ENCODE measurements around the gene KCNH2. TPM values are rescaled to one million over a fixed set of nuclear protein-coding genes. Genes with fewer than 3 reads are reported as not detected.

KCNH2 gene
- total RNA-seq, 4 donors from 2014 or later, result 0.19 to 2.5 (median 0.72) TPM

DNA sequence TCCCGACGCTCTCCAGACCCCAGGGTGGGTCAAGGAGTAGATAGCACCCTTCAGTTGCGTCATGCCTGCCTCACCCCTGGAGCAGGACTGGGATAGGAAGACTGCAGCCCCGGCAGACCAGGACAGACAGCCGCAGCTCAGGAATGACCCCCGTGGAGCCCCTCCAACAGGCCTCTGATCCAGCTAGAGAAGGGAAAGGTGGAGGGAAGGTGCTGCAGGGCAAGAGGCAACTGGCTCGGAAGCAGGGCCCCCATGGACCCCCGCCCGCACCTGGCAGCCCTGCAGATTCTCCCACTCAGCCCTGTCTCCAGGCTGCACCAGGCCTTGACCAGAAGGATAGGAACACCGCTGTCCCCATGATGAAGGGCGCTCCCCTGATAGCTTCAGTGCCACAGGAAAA lies 7.7 kb downstream of the KCNH2 start:
- 65 to 67% methylated on average over 1 to 5 of the region's 11 CpGs for WGBS, 2 donors
- H3K27ac ChIP-seq, result no peak overlapping the region
- peaks cover 9 to 51% (median 16%) of the 10 kb centered on the region in 3 donors for H3K4me1 ChIP-seq
- intact Hi-C loops (cut with DNase I), result no loop called here
- H3K9me3 ChIP-seq, result no peaks in the 10 kb centered on the region
- H3K4me3 ChIP-seq, result no peak overlapping the region
- TF ChIP-seq CTCF (IDR thresholded peaks at IDR 0.05) (no peak), POLR2A (IDR thresholded peaks at IDR 0.05) (no peak)
- no peaks in the 10 kb centered on the region for H3K36me3 ChIP-seq
- no peak for DNase-seq
- peaks cover 0 to 79% (median 0%) of the 10 kb centered on the region in 4 donors for H3K27me3 ChIP-seq

GRCh38 chr7:150969475-150969874 lies 8.6 kb downstream of the KCNH2 start:
- Histone ChIP-seq H3K9me3 (no peaks in the 10 kb centered on the region), H3K27me3 (peaks cover 0 to 79% (median 0%) of the 10 kb centered on the region in 4 donors), H3K4me1 (peaks cover 5 to 51% (median 6%) of the 10 kb centered on the region in 3 donors), H3K36me3 (no peaks in the 10 kb centered on the region), H3K27ac (no peak overlapping the region), H3K4me3 (no peak overlapping the region)
- no peak for DNase-seq
- intact Hi-C loops (cut with DNase I), result no loop called here
- WGBS, 2 donors, result 17 to 70% methylated on average over 1 to 4 of the region's 7 CpGs
- TF ChIP-seq POLR2A (IDR thresholded peaks at IDR 0.05) (no peak), CTCF (IDR thresholded peaks at IDR 0.05) (no peak)

GRCh38 chr7:150968734-150969372 lies 9.3 kb downstream of the KCNH2 start:
- Histone ChIP-seq H3K27ac (no peak overlapping the region), H3K27me3 (peaks cover 0 to 79% (median 0%) of the 10 kb centered on the region in 4 donors), H3K4me1 (peaks cover 0 to 48% (median 1%) of the 10 kb centered on the region in 3 donors), H3K4me3 (no peak overlapping the region), H3K9me3 (no peaks in the 10 kb centered on the region), H3K36me3 (no peaks in the 10 kb centered on the region)
- 43 to 48% methylated on average over 9 to 15 of the region's 16 CpGs for WGBS, 2 donors
- TF ChIP-seq CTCF (IDR thresholded peaks at IDR 0.05), result no peak
- no peak for TF ChIP-seq POLR2A (IDR thresholded peaks at IDR 0.05)
- intact Hi-C loops (cut with DNase I), result no loop called here
- DNase-seq, result no peak

DNA sequence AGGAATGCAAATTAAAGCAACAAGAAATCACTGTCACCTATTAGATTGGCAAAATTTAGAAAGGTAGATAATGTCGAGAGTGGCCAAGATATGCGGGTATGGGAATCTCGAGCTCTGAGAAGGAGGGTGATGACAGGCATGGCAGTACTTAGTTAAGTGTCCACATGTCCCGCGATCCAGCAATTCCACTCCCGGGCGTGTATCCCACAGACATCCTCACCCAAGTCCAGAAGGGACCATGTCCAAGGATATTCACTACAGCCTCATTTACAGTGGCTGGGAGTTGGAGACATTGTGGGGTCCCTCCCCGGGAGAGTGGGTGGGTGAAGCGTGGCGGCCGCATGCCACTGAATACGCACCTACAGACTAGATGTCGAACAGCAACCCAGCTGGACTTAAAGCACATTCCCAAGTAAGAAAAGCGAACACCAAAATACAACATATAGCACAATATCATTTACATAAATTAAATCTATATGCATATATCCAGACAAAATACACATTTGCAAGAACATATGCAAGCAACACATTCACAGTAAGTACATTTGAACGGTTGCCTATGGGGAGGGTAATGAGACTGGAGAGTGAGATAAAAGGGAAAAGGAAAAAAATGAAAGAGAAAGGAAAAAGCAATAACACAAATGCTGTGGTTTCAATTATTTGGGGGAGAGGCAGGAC lies 9.9 kb downstream of the KCNH2 start:
- 85 to 88% methylated on average over 15 of the region's 15 CpGs for WGBS, 2 donors
- H3K27me3 ChIP-seq, result peaks cover 0 to 79% (median 0%) of the 10 kb centered on the region in 4 donors
- peaks cover 0 to 46% (median 0%) of the 10 kb centered on the region in 3 donors for H3K4me1 ChIP-seq
- H3K4me3 ChIP-seq, result no peak overlapping the region
- H3K27ac ChIP-seq, result no peak overlapping the region
- TF ChIP-seq POLR2A (IDR thresholded peaks at IDR 0.05), result no peak
- TF ChIP-seq CTCF (IDR thresholded peaks at IDR 0.05), result no peak
- intact Hi-C loops (cut with DNase I), result no loop called here
- DNase-seq, result no peak
- H3K9me3 ChIP-seq, result no peaks in the 10 kb centered on the region
- H3K36me3 ChIP-seq, result no peaks in the 10 kb centered on the region

- Histone ChIP-seq H3K27me3 (peaks cover 0 to 81% (median 0%) of the 10 kb centered on the region in 4 donors), H3K9me3 (no peaks in the 10 kb centered on the region), H3K4me3 (no peak overlapping the region), H3K4me1 (peaks cover 0 to 46% (median 0%) of the 10 kb centered on the region in 3 donors), H3K36me3 (no peaks in the 10 kb centered on the region), H3K27ac (no peak overlapping the region)
- no peak for TF ChIP-seq POLR2A (IDR thresholded peaks at IDR 0.05)
- TF ChIP-seq CTCF (IDR thresholded peaks at IDR 0.05), result no peak
- 64% methylated on average over 6 of the region's 6 CpGs for WGBS, 2 donors
- no peak for DNase-seq
- intact Hi-C loops (cut with DNase I), result no loop called here
Measured at GRCh38 chr7:150967349-150967748, 10.8 kb downstream of the KCNH2 start.
